Fibroblast of lung (primary cell): ENCODE measurements around the gene DLGAP4. TPM values are rescaled to one million over a fixed set of nuclear protein-coding genes. Genes with fewer than 3 reads are reported as not detected.

Experiments used
- DNase-seq, 2 donors: peaks; one replicate each; pipeline versions ENCODE4 v3.0.0 to v3.0.0-alpha.2; 2010; ENCODE audit warnings: low read depth in 2 of 2
- H2AFZ ChIP-seq: 2 replicates; pipeline ENCODE4 v1.5.1; 2012; ENCODE audit warnings: low read length, control low read depth, inconsistent platforms
- H3K27ac ChIP-seq: 2 replicates; pipeline ENCODE4 v1.5.1; 2011; ENCODE audit warnings: low read length, control low read depth; ENCODE audit not compliant: insufficient read depth
- H3K27me3 ChIP-seq: 2 replicates; pipeline ENCODE4 v1.5.1; 2011; ENCODE audit warnings: mild to moderate bottlenecking, low read length; ENCODE audit not compliant: control insufficient read depth, insufficient read depth
- H3K36me3 ChIP-seq: 2 replicates; pipeline ENCODE4 v1.5.1; 2011; ENCODE audit warnings: low read length; ENCODE audit not compliant: control insufficient read depth, insufficient read depth
- H3K4me1 ChIP-seq: 2 replicates; pipeline ENCODE4 v1.5.1; 2011; ENCODE audit warnings: low read length; ENCODE audit not compliant: control insufficient read depth, insufficient read depth; ENCODE audit errors: extremely low read depth
- H3K4me2 ChIP-seq: 2 replicates; pipeline ENCODE4 v1.5.1; 2011; ENCODE audit warnings: low read length, control low read depth; ENCODE audit not compliant: insufficient read depth; ENCODE audit errors: extremely low read depth
- H3K4me3 ChIP-seq, 4 experiments: fragments of 200-600 bp in 1 of 4; sonication (generic) in 1 of 4; replicated peaks in 1 of 4; 2 replicates each; pipeline ENCODE4 v1.5.1; 2011 to 2016; ENCODE audit warnings: low read length in 4 of 4, low read depth in 3 of 4, mild to moderate bottlenecking in 3 of 4, control low read depth in 2 of 4, inconsistent platforms in 1 of 4, mixed read lengths in 1 of 4; ENCODE audit not compliant: insufficient read depth in 1 of 4; ENCODE audit errors: control extremely low read depth in 1 of 4
- H3K79me2 ChIP-seq: 2 replicates; pipeline ENCODE4 v1.5.1; 2012; ENCODE audit warnings: mild to moderate bottlenecking, low read length, inconsistent platforms; ENCODE audit not compliant: control insufficient read depth, insufficient read depth
- H3K9ac ChIP-seq: 2 replicates; pipeline ENCODE4 v1.5.1; 2011; ENCODE audit warnings: mild to moderate bottlenecking, low read length, control low read depth; ENCODE audit not compliant: insufficient read depth
- H3K9me3 ChIP-seq: 2 replicates; pipeline ENCODE4 v1.5.1; 2012; ENCODE audit warnings: low read depth, low read length; ENCODE audit not compliant: control insufficient read depth, insufficient read depth
- H4K20me1 ChIP-seq: 2 replicates; pipeline ENCODE4 v1.5.1; 2011; ENCODE audit warnings: low read length; ENCODE audit not compliant: control insufficient read depth, insufficient read depth; ENCODE audit errors: extremely low read depth
- CTCF ChIP-seq, 2 donors: IDR thresholded peaks in 1 of 2; conservative IDR thresholded peaks in 1 of 2; 1 replicate in 1 of 2; 2 replicates in 1 of 2; pipeline ENCODE4 v1.5.1; 2011 to 2012; ENCODE audit warnings: low read length in 2 of 2, control low read depth in 1 of 2, inconsistent platforms in 1 of 2, low read depth in 1 of 2, mild to moderate bottlenecking in 1 of 2
- EZH2 ChIP-seq: IDR thresholded peaks from 2 replicates; pipeline ENCODE4 v1.5.1; 2012; ENCODE audit warnings: low read length, control low read depth, mild to moderate bottlenecking; ENCODE audit errors: missing control alignments
- polyA plus RNA-seq, 2 donors: library from polyadenylated mRNA; depleted of rRNA in 1 of 2; stranded (reverse) in 1 of 2; unstranded in 1 of 2; fragments of >200 nt; gene quantifications; 2 replicates each; pipeline ENCODE4 v1.2.1, GENCODE V29; 2011 to 2012; ENCODE audit warnings: missing spikeins in 1 of 2
- total RNA-seq: library from RNA; depleted of rRNA; stranded (reverse); fragments of >200 nt; gene quantifications from 2 replicates; pipeline ENCODE4 v1.2.1, GENCODE V29; 2014

DLGAP4 gene
- total and polyA plus RNA-seq, 2 donors (not counting 1 experiment from before 2014, with no cell fraction given): 25.9 to 26.9 TPM

- DNase-seq: no peak
- Histone ChIP-seq H3K27me3 (peaks cover 5% of the 10 kb centered on the region), H4K20me1 (no peaks in the 10 kb centered on the region), H3K4me3 (no peak overlapping the region), H2AFZ (no peak overlapping the region), H3K9me3 (no peaks in the 10 kb centered on the region), H3K9ac (no peak overlapping the region), H3K27ac (no peak overlapping the region), H3K36me3 (no peaks in the 10 kb centered on the region), H3K4me2 (no peak overlapping the region), H3K79me2 (no peaks in the 10 kb centered on the region), H3K4me1 (no peaks in the 10 kb centered on the region)
- TF ChIP-seq EZH2 (no peak), CTCF (conservative IDR thresholded peaks at IDR 0.05 in 1 of 2, IDR thresholded peaks at IDR 0.05 in 1 of 2; ENCODE audit: low read depth in 1 of 2, low read length in 2 of 2) (no peak)
These were observed 16.0 kb downstream of the DLGAP4 start for GRCh38 chr20:36322131-36322530.

GRCh38 chr20:36330091-36330490, 24.0 kb downstream of the DLGAP4 start:
- Histone ChIP-seq H3K36me3 (no peaks in the 10 kb centered on the region), H3K9me3 (no peaks in the 10 kb centered on the region), H3K4me3 (no peak overlapping the region), H3K79me2 (no peaks in the 10 kb centered on the region), H3K4me1 (no peaks in the 10 kb centered on the region), H3K27me3 (peaks cover 14% of the 10 kb centered on the region), H3K27ac (no peak overlapping the region), H3K4me2 (no peak overlapping the region), H4K20me1 (no peaks in the 10 kb centered on the region), H3K9ac (no peak overlapping the region), H2AFZ (no peak overlapping the region)
- no peak for DNase-seq
- TF ChIP-seq CTCF (conservative IDR thresholded peaks at IDR 0.05 in 1 of 2, IDR thresholded peaks at IDR 0.05 in 1 of 2; ENCODE audit: low read depth in 1 of 2, low read length in 2 of 2) (no peak), EZH2 (no peak)

GRCh38 chr20:36331209-36331608, 25.1 kb downstream of the DLGAP4 start:
- Histone ChIP-seq H3K27me3 (peaks cover 20% of the 10 kb centered on the region), H3K9me3 (no peaks in the 10 kb centered on the region), H4K20me1 (no peaks in the 10 kb centered on the region), H3K9ac (no peak overlapping the region), H3K4me2 (no peak overlapping the region), H2AFZ (no peak overlapping the region), H3K4me3 (no peak overlapping the region), H3K27ac (no peak overlapping the region), H3K79me2 (no peaks in the 10 kb centered on the region), H3K36me3 (no peaks in the 10 kb centered on the region), H3K4me1 (no peaks in the 10 kb centered on the region)
- TF ChIP-seq CTCF (conservative IDR thresholded peaks at IDR 0.05 in 1 of 2, IDR thresholded peaks at IDR 0.05 in 1 of 2; ENCODE audit: low read depth in 1 of 2, low read length in 2 of 2) (no peak), EZH2 (no peak)
- DNase-seq: no peak
